Measurements from ENCODE around the gene SFSWAP.

GRCh38 chr12:131725503-131725902, 14.6 kb downstream of the SFSWAP start:
- TF ChIP-seq, protein P1, sequence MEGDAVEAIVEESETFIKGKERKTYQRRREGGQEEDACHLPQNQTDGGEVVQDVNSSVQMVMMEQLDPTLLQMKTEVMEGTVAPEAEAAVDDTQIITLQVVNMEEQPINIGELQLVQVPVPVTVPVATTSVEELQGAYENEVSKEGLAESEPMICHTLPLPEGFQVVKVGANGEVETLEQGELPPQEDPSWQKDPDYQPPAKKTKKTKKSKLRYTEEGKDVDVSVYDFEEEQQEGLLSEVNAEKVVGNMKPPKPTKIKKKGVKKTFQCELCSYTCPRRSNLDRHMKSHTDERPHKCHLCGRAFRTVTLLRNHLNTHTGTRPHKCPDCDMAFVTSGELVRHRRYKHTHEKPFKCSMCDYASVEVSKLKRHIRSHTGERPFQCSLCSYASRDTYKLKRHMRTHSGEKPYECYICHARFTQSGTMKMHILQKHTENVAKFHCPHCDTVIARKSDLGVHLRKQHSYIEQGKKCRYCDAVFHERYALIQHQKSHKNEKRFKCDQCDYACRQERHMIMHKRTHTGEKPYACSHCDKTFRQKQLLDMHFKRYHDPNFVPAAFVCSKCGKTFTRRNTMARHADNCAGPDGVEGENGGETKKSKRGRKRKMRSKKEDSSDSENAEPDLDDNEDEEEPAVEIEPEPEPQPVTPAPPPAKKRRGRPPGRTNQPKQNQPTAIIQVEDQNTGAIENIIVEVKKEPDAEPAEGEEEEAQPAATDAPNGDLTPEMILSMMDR (IDR thresholded peaks at IDR 0.05), result no peak
- TF ChIP-seq POLR2A (IDR thresholded peaks at IDR 0.05), result no peak
